Uterus (tissue), 2 donors: ENCODE measurements around the gene INPP5J.

ENCODE experiments used
- CTCF ChIP-seq, 4 experiments: fragments of 200-600 bp in 2 of 4; fragments of 450-650 bp in 2 of 4; sonication (generic) in 2 of 4; IDR thresholded peaks; one replicate each; pipeline ENCODE4 v1.5.1; 2016 to 2019; ENCODE audit warnings: antibody characterized with exemption in 4 of 4, mild to moderate bottlenecking in 2 of 4, moderate library complexity in 1 of 4
- POLR2A ChIP-seq, 2 donors: fragments of 450-650 bp; IDR thresholded peaks; one replicate each; pipeline ENCODE4 v1.6.1; 2016; ENCODE audit warnings: antibody characterized with exemption in 2 of 2, mild to moderate bottlenecking in 1 of 2, moderate library complexity in 1 of 2

GRCh38 chr22:31124290-31124689 lies 1.5 kb downstream of the INPP5J start:
- TF ChIP-seq POLR2A (IDR thresholded peaks at IDR 0.05) (no peak), CTCF (IDR thresholded peaks at IDR 0.05) (no peak)
